Hippocampal formation (tissue), 2 donors: ENCODE data around the gene MAP4K5.
A peak's percentile ranks its signal among the peaks of the same experiment; 100 is the strongest.
"Not testable (repeated sequence)": the region's sequence is repeated elsewhere in the genome, so short reads cannot be mapped to it uniquely, and the experiment has no call there.

Source experiments
- DNase-seq, 2 donors: peaks; one replicate each; lab custom pipeline; 2025; lab: John Stamatoyannopoulos, UW

MAP4K5 gene

DNA sequence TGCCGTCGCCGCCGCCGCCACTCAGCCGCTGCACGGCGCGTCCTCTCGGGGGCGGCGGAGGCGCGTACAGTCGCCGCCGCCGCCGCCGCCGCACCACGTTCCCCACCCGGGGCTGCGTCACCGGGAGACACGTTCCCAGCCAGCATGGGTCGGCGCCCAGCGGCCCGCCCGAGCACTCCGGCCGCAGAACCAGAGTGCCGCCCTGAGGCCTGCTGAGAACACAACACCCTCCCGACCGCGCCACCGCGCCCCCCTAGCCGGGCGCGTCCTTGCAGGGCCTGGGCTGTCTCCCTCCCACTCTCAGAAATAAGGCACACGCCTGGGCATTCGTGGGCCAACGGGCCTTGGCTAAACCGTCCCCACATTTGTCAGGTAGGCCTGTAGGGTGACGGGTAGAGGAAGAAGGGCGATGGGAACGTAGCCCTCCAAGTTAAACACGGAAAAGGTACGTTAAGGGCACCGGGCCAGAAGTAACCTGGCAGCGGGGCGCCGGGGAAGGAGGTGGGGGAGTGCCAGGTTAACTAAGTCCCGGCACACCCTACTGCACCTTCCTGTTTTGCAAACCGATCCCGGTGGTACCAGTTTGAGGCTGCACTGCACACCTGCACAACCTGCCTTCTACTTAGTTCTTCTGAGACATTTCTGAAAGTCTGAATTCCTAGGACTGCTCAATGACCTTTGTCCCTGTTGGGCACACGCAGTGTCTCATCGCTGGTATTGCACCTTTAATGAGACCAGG lies at the start of gene MAP4K5:
Gene MAP4K5, minus strand, starts transcription at position 68 of the 739 bp plus-strand sequence. CDS start 520 bp downstream, outside the sequence.
- peak; percentile 85 to 93 for DNase-seq

DNA sequence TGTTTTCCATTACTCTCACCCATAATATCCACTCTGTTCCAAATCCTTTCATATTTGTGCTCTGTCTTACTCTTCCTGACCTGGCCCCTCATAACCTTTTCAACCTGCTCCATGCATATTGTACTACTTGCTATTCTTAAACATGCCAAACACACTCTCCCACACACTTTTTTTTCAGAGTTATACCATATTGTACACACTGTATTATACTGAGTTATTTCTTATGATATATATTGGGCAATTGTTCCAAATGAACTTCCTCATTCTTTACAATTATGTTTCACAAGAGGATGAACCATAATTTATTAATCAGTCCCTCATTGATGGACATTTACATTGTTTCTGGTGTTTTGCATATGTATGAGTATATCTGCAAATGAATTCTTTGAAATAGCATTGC lies 46.1 kb upstream of the MAP4K5 start:
- DNase-seq = no peak

DNA sequence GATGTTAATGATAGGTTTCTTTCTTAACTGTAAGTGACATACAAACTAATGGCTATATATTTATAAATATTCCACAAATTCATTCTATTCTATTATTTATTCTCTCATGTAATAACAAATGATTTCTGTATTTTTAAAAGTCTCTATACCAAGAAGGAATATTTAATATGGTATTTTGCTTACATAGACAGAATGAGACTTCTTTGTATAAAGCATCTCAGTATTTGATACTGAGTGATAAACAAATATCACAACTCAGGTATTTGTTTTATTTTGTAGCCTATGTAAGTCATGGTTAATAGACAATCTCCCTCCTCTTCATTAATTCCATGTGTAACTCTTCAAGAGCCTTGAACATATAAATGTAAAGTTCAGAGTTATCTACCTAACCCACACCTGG lies 45.6 kb upstream of the MAP4K5 start:
- no peak for DNase-seq

GRCh38 chr14:50575769-50576168 lies 43.4 kb upstream of the MAP4K5 start:
- DNase-seq = no peak

DNA sequence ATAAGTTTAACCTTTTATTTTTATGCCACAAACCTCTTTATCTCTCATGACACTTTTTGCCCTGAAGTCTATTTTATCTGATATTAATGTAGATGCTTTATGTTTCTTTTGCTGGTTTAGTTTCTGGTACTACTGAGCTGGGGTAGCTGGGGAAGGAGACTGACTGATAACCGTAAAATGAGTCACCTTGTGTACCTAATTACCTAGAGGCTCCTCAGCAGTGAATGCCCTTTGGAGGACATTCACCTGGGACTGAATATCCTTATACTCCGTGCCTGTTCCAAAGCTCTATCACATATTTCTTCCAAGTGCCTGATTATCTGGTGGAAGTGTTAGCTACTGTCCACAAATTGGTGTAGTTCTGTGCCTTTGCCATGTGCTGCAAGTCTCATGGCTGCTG lies 41.5 kb upstream of the MAP4K5 start:
- DNase-seq = no peak

- no peak for DNase-seq
These were observed 37.4 kb upstream of the MAP4K5 start for GRCh38 chr14:50569714-50570274.

DNA sequence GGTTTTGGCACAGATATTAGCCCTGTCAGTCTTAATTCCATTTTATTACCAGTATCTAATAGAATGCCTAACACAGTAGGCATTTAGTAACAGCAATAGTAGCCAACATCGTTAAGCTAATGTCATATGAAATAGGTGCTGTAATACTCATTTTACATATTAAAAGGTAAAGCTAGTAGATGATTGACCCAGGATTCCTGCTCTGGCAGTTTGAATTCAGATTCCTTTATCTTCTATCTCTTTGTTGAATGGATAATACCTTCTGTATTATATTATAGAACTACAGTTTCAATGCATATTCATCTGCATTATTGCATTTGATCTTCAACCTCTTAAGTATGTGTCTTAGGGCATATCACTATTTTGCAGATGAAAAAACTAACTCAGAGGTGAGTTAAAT lies 30.5 kb upstream of the MAP4K5 start:
- DNase-seq = no peak

- DNase-seq = peak; percentile 66 to 72
These were observed 28.5 kb upstream of the MAP4K5 start for GRCh38 chr14:50560931-50561285.

DNA sequence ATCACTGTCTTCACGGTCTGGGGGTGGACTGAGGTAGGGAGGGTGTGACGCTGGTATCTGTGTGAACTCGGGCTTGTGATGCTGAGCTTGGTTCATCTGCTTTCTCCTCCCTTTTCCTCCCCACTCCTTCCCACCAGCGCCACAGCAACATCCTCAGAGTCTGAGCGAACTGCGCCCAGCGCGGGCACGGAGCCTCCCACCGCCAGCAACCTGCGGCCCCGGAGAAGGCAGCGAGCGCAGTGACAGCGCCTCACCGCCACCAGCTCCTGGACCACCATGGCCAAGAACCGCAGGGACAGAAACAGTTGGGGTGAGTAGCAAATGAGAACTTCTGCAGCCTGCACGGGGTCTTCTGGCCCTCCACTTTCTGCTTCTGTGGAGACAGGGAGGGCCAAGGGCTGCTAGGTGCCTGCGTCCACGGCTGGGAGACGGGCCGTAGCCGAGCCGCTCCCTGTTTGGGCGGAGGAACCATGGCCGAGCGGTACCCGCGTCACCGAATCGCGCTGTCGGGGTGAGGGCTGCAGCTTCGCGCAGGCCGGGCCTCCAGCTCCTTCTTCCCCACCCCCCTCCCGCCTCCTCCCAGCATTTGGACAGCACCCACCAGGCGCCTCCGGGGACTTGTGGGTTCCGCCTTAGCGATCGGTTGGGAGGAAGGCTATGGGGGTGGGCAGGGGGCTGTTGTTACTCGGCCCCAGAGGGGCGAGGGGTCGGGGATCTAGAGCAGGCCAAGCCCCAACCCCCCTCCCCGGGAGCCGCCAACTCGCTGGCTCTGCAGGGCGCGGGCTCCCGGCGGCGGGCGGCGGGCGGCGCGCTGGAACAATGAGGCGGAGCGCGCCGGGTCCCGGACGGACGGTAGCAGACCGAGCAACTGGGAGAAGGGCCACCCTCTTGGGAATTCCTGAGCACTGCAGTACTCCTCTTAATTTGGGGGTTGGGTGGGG lies 27.9 kb upstream of the MAP4K5 start, which contains the start of gene ATL1:
Gene ATL1, plus strand, starts transcription at position 156 of the 941 bp plus-strand sequence. Its CDS starts 121 bp downstream, at position 277.
- peak; percentile 74 to 85 for DNase-seq

- not testable (repeated sequence) for DNase-seq
These were observed 20.4 kb upstream of the MAP4K5 start for GRCh38 chr14:50552796-50553195.

DNA sequence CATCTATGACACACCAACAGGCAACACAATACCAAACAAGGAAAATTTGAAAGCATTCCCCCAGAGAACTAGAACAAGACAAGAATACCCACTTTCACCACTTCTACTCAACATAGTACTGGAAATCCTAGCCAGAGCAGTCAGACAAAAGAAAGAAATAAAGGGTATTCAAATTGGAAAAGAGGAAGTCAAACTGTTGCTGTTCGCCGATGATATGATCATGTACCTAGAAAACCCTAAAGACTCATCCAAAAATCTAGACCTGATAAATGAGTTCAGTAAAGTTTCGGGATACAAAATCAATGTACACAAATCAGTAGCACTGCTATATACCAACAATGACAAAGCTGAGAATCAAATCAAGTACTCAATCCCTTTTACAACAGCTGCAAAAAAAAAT lies 19.5 kb upstream of the MAP4K5 start:
- no peak for DNase-seq

DNA sequence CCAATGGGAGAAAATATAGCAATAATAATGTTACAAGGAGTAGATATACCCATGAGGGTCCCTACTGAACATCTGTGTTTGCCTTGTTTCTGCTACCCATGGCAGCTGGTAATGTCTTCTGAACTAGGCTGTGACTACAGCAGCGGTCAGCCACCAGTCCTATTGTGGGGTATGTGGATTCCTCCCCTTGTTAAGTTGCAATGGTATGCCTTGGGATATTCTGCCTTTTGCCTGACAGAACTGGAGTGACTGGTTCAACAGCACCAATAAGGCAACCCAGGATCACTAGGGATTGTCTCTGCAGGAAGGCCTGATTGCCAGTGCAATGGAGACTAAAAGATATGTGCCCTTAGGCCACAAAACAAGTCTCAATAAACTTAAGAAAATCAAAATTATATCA lies 17.9 kb upstream of the MAP4K5 start:
- DNase-seq = no peak

DNA sequence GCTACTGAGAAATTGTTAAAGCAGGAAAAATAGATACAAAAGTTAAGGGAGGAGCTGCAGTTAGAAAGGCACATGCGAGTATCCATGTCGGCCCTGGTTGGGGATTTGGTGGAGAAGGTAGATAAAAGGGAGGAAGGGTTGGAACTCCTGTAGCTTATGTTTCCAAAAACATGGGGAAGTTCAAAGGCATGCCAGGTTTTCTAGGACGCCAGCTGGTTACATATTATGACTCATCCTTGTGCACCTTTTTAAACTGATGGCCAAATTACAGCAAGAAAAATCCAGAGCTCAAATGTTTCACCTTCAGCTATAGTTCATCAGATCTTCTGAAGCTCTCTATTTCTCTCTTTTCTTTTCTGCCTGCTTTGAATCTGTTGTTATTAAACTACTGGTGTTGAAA lies 13.2 kb upstream of the MAP4K5 start:
- no peak for DNase-seq

DNA sequence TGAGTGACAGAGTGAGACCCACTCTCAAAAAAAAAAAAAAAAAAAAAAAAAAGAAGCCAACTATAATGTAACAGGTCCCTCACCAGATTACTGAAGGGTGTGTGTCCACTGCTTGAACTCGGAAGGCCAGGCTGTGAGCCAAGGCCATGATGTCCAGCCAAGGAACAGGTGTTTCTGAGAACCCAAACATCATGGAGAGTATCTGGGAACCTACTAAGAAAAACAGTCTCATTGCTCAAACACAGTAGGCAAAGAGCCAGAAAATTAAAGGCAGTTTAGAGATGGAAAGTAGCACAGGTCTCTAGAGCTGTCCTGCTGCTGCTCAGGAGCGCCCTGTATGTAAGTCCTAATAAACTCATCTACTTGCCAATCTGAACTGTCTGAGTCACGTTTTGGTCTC lies 12.5 kb upstream of the MAP4K5 start:
- DNase-seq = no peak

GRCh38 chr14:50542941-50543418 lies 10.6 kb upstream of the MAP4K5 start:
- DNase-seq = peak in 1 of 2 donors; percentile 55

GRCh38 chr14:50541159-50541567 lies 8.8 kb upstream of the MAP4K5 start:
- no peak for DNase-seq

DNA sequence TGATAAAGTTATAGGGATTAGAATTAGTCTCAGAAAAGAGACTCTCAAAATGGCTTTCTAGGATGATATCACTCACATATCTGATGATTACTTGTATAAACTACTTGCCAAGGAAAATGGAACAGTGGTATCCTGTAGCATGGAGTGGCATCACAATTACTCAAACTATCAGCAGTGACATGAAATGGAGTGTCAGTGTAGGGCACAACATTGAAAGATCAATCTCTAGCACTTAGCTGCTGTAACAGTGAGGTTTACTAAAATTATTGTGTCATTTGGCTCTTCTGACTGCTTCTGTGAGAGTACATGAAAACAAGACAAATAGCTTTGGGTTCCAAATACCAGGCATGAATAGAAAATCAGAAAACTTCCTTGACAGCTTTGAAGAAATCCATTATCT lies 6.7 kb upstream of the MAP4K5 start:
- DNase-seq = no peak

DNA sequence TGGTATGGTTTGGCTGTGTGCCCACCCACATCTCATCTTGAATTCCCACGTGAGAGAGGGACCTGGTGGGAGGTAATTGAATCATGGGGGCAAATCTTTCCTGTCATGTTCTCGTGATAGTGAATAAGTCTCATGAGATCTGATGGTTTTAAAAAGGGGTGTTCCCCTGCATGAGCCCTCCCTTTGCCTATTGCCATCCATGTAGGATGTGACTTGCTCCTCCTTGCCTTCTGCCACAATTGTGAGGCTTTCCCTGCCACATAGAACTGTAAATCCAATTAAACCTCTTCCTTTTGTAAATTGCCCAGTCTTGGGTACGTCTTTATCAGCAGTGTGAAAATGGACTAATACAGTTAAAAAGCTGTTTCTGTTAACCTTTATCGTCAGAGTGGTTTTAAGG lies 5.7 kb upstream of the MAP4K5 start:
- DNase-seq = not testable (repeated sequence)

DNA sequence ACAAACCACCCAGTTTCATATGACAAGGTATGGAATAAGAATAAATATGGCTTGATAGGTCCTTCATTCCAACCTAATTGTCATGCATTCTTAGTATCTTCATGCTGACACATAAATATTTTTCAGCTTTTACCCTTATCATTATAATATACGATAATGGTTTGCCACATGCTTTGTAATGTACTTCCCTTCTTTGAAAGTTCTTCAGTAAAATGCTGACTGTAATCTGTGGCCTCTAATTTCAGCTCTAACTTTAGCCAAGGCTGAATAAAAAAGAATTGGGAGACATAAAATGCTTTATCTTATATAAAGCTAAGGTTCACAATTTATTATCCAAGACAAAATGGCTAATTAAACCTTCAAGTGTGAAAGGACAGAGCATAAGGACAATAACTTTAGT lies 2.6 kb upstream of the MAP4K5 start:
- DNase-seq = no peak

GRCh38 chr14:50534416-50534815 lies 2.0 kb upstream of the MAP4K5 start:
- DNase-seq = no peak

- peak in 1 of 2 donors; percentile 84 for DNase-seq
These were observed 1.4 kb upstream of the MAP4K5 start for GRCh38 chr14:50533806-50534205.

DNA sequence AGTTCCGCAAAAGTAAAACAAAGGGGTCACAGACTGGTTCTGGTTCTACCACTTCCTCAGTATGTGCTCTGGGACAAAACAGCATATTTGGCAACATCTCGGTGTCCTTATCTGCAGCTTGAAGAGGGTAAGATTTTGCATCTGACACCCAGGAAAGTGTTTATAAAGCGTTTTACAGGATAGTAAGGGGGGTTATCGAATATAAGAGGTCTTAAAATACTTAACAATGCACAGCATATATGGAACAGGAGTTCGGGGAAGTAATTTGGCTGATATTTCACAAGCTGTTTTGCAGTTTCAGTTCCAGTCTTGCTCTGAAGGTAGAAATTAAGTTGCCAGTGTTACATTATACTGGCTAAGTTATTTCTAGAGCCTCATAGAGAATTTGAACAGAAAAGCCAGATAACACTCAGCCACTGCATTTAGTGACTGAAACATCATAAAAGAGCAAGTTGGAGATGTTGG lies 904 bp upstream of the MAP4K5 start:
- DNase-seq = peak in 1 of 2 donors; percentile 60
